Measurements from ENCODE around the gene COX7A1.

Gene COX7A1

DNA sequence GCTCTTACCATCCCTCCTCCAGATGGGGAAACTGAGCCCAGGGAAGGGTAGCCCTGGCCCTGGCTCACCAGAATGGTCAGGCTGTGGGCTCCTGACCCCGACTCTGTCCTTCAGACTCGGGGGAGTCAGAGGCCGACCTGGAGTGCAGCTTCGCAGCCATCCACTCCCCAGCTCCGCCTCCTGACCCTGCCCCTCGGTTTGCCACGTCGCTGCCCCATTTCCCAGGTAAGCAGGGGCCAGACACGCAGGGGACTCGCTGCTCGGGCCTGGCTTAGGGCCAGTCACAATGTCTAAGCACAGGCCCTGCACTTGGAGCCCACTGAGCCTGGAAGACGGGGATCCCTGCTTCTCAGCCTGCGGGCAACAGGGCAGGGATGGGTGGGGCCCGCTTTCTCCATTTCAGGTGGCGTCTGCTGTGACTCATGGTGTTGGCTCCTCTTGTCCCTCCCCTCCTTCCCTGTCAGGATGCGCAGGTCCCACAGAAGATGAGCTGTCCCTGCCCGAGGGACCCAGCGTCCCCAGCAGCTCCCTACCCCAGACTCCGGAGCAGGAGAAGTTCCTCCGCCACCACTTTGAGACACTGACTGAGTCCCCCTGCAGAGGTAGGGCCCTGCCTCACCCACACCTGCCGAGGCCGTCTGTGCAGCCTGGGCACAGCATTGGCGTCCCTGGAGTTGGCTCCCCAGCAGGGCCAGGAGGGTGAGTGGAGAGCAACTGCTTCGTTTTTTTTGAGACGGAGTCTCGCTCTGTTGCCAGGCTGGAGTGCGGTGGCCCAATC lies 50.5 kb downstream of the COX7A1 start:
- peaks cover 77% of the 10 kb centered on the region for H3K36me3 ChIP-seq (ENCODE audit: control insufficient read depth, low read length)
- H3K9me3 ChIP-seq (ENCODE audit: control insufficient read depth, insufficient read depth, low read length) = no peaks in the 10 kb centered on the region

More for the DNA sequence above, 50.5 kb downstream of the COX7A1 start:
- H4K20me1 ChIP-seq (ENCODE audit: control insufficient read depth, insufficient read depth, low read depth, low read length) = no peaks in the 10 kb centered on the region
- no peaks in the 10 kb centered on the region for H3K4me1 ChIP-seq (ENCODE audit: control insufficient read depth, low read length)
- no peaks in the 10 kb centered on the region for H3F3A ChIP-seq (ENCODE audit: control insufficient read depth, insufficient read depth)
- no peak overlapping the region for H3K27ac ChIP-seq (ENCODE audit: low read depth, low read length)
- no peak overlapping the region for H3K4me2 ChIP-seq (ENCODE audit: low read length)
- TF ChIP-seq EZH2phosphoT487 (IDR thresholded peaks at IDR 0.05; ENCODE audit: borderline replicate concordance, low read length) (no peak), CTCF (IDR thresholded peaks at IDR 0.05; ENCODE audit: low read depth, low read length, poor library complexity, severe bottlenecking) (no peak)
- no peak overlapping the region for H3K4me3 ChIP-seq (ENCODE audit: low read length)
- H3K27me3 ChIP-seq (ENCODE audit: control insufficient read depth, low read length) = no peaks in the 10 kb centered on the region
- H3K79me2 ChIP-seq (ENCODE audit: control insufficient read depth, low read length) = no peaks in the 10 kb centered on the region
- no peaks in the 10 kb centered on the region for H3K9me2 ChIP-seq (replicated peaks; ENCODE audit: control insufficient read depth, low read length)
